ENCODE data around the gene SRGAP3.

SRGAP3 gene

DNA sequence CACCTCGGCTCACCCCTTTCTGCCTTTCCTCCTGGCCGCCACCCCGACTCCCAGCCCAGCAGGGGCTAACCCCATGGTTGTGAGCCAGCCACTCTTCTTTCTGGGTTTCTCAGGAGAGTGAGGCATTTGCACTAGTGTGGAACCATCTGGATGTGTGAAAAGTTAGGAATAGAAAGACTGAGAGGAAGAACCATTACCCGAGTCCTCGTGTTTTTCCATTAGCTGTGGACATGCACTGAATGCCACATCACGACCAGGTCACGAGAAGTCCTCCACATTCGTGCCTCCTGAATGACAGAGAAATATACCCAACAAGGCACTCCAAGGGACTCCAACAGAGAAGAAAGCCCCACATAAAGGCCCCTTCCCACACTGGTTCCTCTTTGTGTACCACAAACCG, 268.1 kb downstream of the SRGAP3 start:
- TF ChIP-seq TCF12 (IDR thresholded peaks at IDR 0.05; ENCODE audit: low read depth), result no peak
- TF ChIP-seq USF1 (IDR thresholded peaks at IDR 0.05), result no peak
- TF ChIP-seq NFIC (IDR thresholded peaks at IDR 0.05), result no peak
- no peak for TF ChIP-seq RAD21 (IDR thresholded peaks at IDR 0.05; ENCODE audit: low read depth)
- TF ChIP-seq CEBPB (IDR thresholded peaks at IDR 0.05), result no peak
- TF ChIP-seq YY1 (IDR thresholded peaks at IDR 0.05; ENCODE audit: low read depth), result no peak
- no peak for TF ChIP-seq TAF1 (IDR thresholded peaks at IDR 0.05; ENCODE audit: low read depth)
- TF ChIP-seq EP300 (IDR thresholded peaks at IDR 0.05; ENCODE audit: borderline replicate concordance), result no peak
- TF ChIP-seq CREB1 (IDR thresholded peaks at IDR 0.05; ENCODE audit: low read depth), result no peak
- no peak for TF ChIP-seq ZBTB7A (IDR thresholded peaks at IDR 0.05; ENCODE audit: low read depth)
- TF ChIP-seq, protein P1, sequence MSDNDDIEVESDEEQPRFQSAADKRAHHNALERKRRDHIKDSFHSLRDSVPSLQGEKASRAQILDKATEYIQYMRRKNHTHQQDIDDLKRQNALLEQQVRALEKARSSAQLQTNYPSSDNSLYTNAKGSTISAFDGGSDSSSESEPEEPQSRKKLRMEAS (IDR thresholded peaks at IDR 0.05), result no peak
- TF ChIP-seq EGR1 (IDR thresholded peaks at IDR 0.05), result no peak
- TF ChIP-seq TEAD4 (IDR thresholded peaks at IDR 0.05), result no peak
- TF ChIP-seq REST (IDR thresholded peaks at IDR 0.05; ENCODE audit: low read depth), result no peak
- no peak for TF ChIP-seq FOXM1 (IDR thresholded peaks at IDR 0.05; ENCODE audit: borderline replicate concordance, low read depth)

DNA sequence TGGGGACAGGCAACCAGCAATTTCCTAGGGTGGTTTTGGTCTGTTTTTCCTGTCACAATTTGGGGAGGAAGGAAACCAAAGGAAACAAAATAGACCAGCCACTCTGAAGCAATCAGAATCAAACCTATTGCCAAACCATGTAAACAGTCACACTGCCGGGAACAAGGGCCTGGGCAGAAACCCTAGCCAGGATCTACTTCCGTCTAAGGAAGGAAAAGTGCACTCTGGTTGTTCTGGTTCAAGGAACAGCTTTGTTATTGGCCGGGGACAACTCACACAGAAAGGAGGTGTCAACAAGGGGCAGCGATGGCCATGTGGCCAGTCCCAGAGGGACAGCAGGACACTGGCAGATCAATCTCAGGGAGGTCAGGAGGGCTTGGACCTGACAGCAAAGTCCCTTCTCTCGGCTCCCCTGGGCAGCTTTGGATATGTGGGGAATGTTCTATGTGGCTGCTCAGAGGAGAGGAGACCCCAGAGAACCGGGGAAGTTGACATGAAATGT, 268.6 kb downstream of the SRGAP3 start:
- no peak for TF ChIP-seq FOXM1 (IDR thresholded peaks at IDR 0.05; ENCODE audit: borderline replicate concordance, low read depth)
- no peak for TF ChIP-seq NFIC (IDR thresholded peaks at IDR 0.05)
- no peak for TF ChIP-seq EGR1 (IDR thresholded peaks at IDR 0.05)
- TF ChIP-seq REST (IDR thresholded peaks at IDR 0.05; ENCODE audit: low read depth), result no peak
- no peak for TF ChIP-seq TCF12 (IDR thresholded peaks at IDR 0.05; ENCODE audit: low read depth)
- TF ChIP-seq TAF1 (IDR thresholded peaks at IDR 0.05; ENCODE audit: low read depth), result no peak
- TF ChIP-seq ZBTB7A (IDR thresholded peaks at IDR 0.05; ENCODE audit: low read depth), result no peak
- TF ChIP-seq, protein P1 (IDR thresholded peaks at IDR 0.05), result no peak
- no peak for TF ChIP-seq RAD21 (IDR thresholded peaks at IDR 0.05; ENCODE audit: low read depth)
- no peak for TF ChIP-seq EP300 (IDR thresholded peaks at IDR 0.05; ENCODE audit: borderline replicate concordance)
- TF ChIP-seq USF1 (IDR thresholded peaks at IDR 0.05), result no peak
- no peak for TF ChIP-seq CREB1 (IDR thresholded peaks at IDR 0.05; ENCODE audit: low read depth)
- TF ChIP-seq TEAD4 (IDR thresholded peaks at IDR 0.05), result no peak
- no peak for TF ChIP-seq CEBPB (IDR thresholded peaks at IDR 0.05)
- TF ChIP-seq YY1 (IDR thresholded peaks at IDR 0.05; ENCODE audit: low read depth), result no peak

GRCh38 chr3:8979262-8979661, 270.2 kb downstream of the SRGAP3 start:
- TF ChIP-seq, protein P1 (IDR thresholded peaks at IDR 0.05), result no peak
- TF ChIP-seq EGR1 (IDR thresholded peaks at IDR 0.05), result no peak
- no peak for TF ChIP-seq USF1 (IDR thresholded peaks at IDR 0.05)
- TF ChIP-seq REST (IDR thresholded peaks at IDR 0.05; ENCODE audit: low read depth), result no peak
- TF ChIP-seq TCF12 (IDR thresholded peaks at IDR 0.05; ENCODE audit: low read depth), result no peak
- TF ChIP-seq YY1 (IDR thresholded peaks at IDR 0.05; ENCODE audit: low read depth), result no peak
- no peak for TF ChIP-seq RAD21 (IDR thresholded peaks at IDR 0.05; ENCODE audit: low read depth)
- no peak for TF ChIP-seq NFIC (IDR thresholded peaks at IDR 0.05)
- TF ChIP-seq TEAD4 (IDR thresholded peaks at IDR 0.05), result no peak
- TF ChIP-seq ZBTB7A (IDR thresholded peaks at IDR 0.05; ENCODE audit: low read depth), result no peak
- TF ChIP-seq CEBPB (IDR thresholded peaks at IDR 0.05), result no peak

DNA sequence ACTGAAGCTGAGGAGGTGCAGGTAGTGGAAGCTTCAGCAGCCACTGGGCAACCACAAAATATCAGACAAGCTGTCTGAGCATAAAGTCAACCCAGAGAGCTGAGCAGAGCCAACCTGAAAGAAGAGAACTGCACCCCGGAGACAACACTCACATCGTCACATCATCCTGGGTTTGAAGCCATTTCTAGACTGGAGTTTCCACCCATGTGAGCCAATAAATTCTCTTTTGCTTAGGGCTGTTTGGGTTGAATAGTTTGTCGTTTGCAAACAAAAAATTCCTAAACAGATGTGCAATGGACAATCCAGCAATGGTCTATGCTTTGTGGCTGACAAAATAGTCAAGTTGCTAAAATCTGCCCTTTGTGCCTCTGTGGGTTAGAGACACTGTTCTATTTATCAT, 270.9 kb downstream of the SRGAP3 start:
- TF ChIP-seq YY1 (IDR thresholded peaks at IDR 0.05; ENCODE audit: low read depth) (no peak), CEBPB (IDR thresholded peaks at IDR 0.05) (no peak), TAF1 (IDR thresholded peaks at IDR 0.05; ENCODE audit: low read depth) (no peak), USF1 (IDR thresholded peaks at IDR 0.05) (no peak), EGR1 (IDR thresholded peaks at IDR 0.05) (no peak), TEAD4 (IDR thresholded peaks at IDR 0.05) (no peak), CREB1 (IDR thresholded peaks at IDR 0.05; ENCODE audit: low read depth) (no peak), REST (IDR thresholded peaks at IDR 0.05; ENCODE audit: low read depth) (no peak), NFIC (IDR thresholded peaks at IDR 0.05) (no peak), EP300 (IDR thresholded peaks at IDR 0.05; ENCODE audit: borderline replicate concordance) (no peak), TCF12 (IDR thresholded peaks at IDR 0.05; ENCODE audit: low read depth) (no peak), RAD21 (IDR thresholded peaks at IDR 0.05; ENCODE audit: low read depth) (no peak), ZBTB7A (IDR thresholded peaks at IDR 0.05; ENCODE audit: low read depth) (no peak), FOXM1 (IDR thresholded peaks at IDR 0.05; ENCODE audit: borderline replicate concordance, low read depth) (no peak)
- TF ChIP-seq, protein P1 (IDR thresholded peaks at IDR 0.05), result no peak
